Kidney (tissue), 14 donors: ENCODE results near the gene CADPS. TPM values are rescaled to one million over a fixed set of nuclear protein-coding genes. Genes with fewer than 3 reads are reported as not detected.

Experiments used
- DNase-seq, 5 donors: peaks; one replicate each; pipeline ENCODE4 v3.0.0-alpha.2; 2013 to 2020
- FAIRE-seq: peaks from 2 replicates; lab custom pipeline; 2012; peaks lifted over from hg19 to GRCh38; lab: Jason Lieb, UNC
- H3K27ac ChIP-seq, 2 donors: one replicate each; pipeline ENCODE4 v1.7.0; 2013; ENCODE audit warnings: low read depth in 2 of 2, low read length in 2 of 2, inconsistent platforms in 1 of 2
- H3K27me3 ChIP-seq: one replicate; pipeline ENCODE4 v1.7.1; 2013; ENCODE audit warnings: low read length, inconsistent platforms; ENCODE audit not compliant: control insufficient read depth, insufficient read depth
- H3K36me3 ChIP-seq, 3 donors: one replicate each; pipeline versions ENCODE4 v1.7.0 to v1.7.1; 2013; ENCODE audit warnings: low read length in 3 of 3, control low read depth in 1 of 3, inconsistent platforms in 1 of 3; ENCODE audit not compliant: insufficient read depth in 3 of 3, control insufficient read depth in 2 of 3
- H3K4me1 ChIP-seq, 3 donors: one replicate each; pipeline versions ENCODE4 v1.7.0 to v1.7.1; 2013; ENCODE audit warnings: low read length in 3 of 3, inconsistent platforms in 1 of 3, low read depth in 1 of 3; ENCODE audit not compliant: control insufficient read depth in 2 of 3, insufficient read depth in 2 of 3
- H3K4me3 ChIP-seq, 3 donors: one replicate each; pipeline versions ENCODE4 v1.7.0 to v1.8.1; 2013; ENCODE audit warnings: low read length in 3 of 3, control low read depth in 1 of 3, inconsistent platforms in 1 of 3
- H3K9ac ChIP-seq, 3 donors: one replicate each; pipeline versions ENCODE4 v1.7.0 to v1.7.1; 2013; ENCODE audit warnings: low read length in 3 of 3, control low read depth in 1 of 3, inconsistent platforms in 1 of 3
- H3K9me3 ChIP-seq, 3 donors: one replicate each; pipeline versions ENCODE4 v1.7.0 to v1.7.1; 2013; ENCODE audit warnings: low read length in 3 of 3, control low read depth in 1 of 3, inconsistent platforms in 1 of 3; ENCODE audit not compliant: control insufficient read depth in 2 of 3, insufficient read depth in 1 of 3
- CTCF ChIP-seq: IDR thresholded peaks from 3 replicates; pipeline ENCODE4 v1.5.1; 2012; ENCODE audit warnings: mild to moderate bottlenecking, moderate library complexity, borderline replicate concordance; ENCODE audit not compliant: insufficient read depth; ENCODE audit errors: extremely low read depth
- intact Hi-C: fragments of 100-400 bp; cut with DNase I; formaldehyde crosslinking; loops from one replicate; pipeline ENCODE4 v1.11.1; 2022
- polyA plus RNA-seq: library from polyadenylated mRNA; stranded (reverse); fragments of 350-450 nt; fragmentation: Illumina TruSeq; extraction: RNeasy Lipid Tissue Mini Kit (QIAGEN cat#74804); gene quantifications from one replicate; pipeline ENCODE4 v1.2.3, GENCODE V29; 2014; ENCODE audit warnings: low read depth, low replicate concordance; ENCODE audit not compliant: insufficient read depth
- total RNA-seq: library from RNA; stranded (reverse); fragmentation: NEBNext Ultra II Directional; extraction: Animal tissue kit (Norgen Biotek cat#: 25700); gene quantifications from one replicate; pipeline ENCODE4 v1.2.1, GENCODE V29; 2021
- donor health status: control.
- donor health status: control.
- donor health status: control.
- donor health status: control.
- donor health status: control.
- donor health status: DM: yes; HTN: yes; CAD: no.
- donor health status: Normal renal cell carcinoma (clear cell type).

CADPS gene
- total and polyA plus RNA-seq, 2 donors from 2014 or later: 0.98 TPM; not detected in 1

GRCh38 chr3:62625268-62625667 lies 249.9 kb downstream of the CADPS start:
- TF ChIP-seq CTCF: no peak
- Histone ChIP-seq H3K9me3 (no peaks in the 10 kb centered on the region), H3K27ac (no peak overlapping the region), H3K36me3 (no peaks in the 10 kb centered on the region), H3K9ac (no peak overlapping the region), H3K27me3 (no peaks in the 10 kb centered on the region), H3K4me1 (no peaks in the 10 kb centered on the region), H3K4me3 (no peak overlapping the region)
- intact Hi-C loops: no loop called here
- DNase-seq (peak in 2 of 5 donors; percentile 34 to 42), FAIRE-seq (no peak)

DNA sequence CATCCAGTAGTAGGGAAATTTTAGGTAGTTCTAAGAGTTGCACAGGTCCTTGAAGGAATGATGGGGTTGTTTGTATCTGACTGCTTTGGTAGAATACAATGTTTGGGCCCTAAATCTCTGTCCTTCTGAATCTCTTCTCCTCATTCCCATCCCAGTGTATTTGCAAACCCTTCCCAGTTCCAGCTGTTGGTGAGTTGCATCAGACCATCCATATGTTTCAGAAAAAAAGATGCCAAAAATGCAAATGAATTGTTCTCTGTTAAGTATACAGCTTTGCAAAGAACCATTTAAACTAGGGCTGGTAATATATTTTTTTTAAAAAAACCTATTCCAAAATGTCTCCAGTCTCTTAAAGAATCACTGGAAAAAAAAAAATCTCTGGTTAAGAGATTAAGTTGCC lies 251.0 kb downstream of the CADPS start:
- intact Hi-C loops: no loop called here
- FAIRE-seq: no peak

GRCh38 chr3:62622553-62623174 lies 252.6 kb downstream of the CADPS start:
- Histone ChIP-seq H3K36me3 (no peaks in the 10 kb centered on the region), H3K4me3 (no peak overlapping the region), H3K9ac (no peak overlapping the region), H3K27ac (no peak overlapping the region), H3K4me1 (no peaks in the 10 kb centered on the region), H3K27me3 (no peaks in the 10 kb centered on the region), H3K9me3 (no peaks in the 10 kb centered on the region)
- intact Hi-C loops: no loop called here
- FAIRE-seq (peak; percentile 39), DNase-seq (peak in 3 of 5 donors; percentile 28 to 80 (median 79))
- peak; percentile 61 for TF ChIP-seq CTCF

More for the DNA sequence above, 251.0 kb downstream of the CADPS start:
- Histone ChIP-seq H3K4me1 (no peaks in the 10 kb centered on the region), H3K27ac (no peak overlapping the region), H3K9ac (no peak overlapping the region), H3K36me3 (no peaks in the 10 kb centered on the region), H3K27me3 (no peaks in the 10 kb centered on the region), H3K4me3 (no peak overlapping the region), H3K9me3 (no peaks in the 10 kb centered on the region)
- no peak for TF ChIP-seq CTCF
- DNase-seq: no peak
